Heart left ventricle (tissue), 13 donors: ENCODE results near the gene SLC13A3.

Experiments
- POLR2A ChIP-seq, 2 donors: fragments of 450-650 bp; IDR thresholded peaks; one replicate each; pipeline ENCODE4 v1.6.1; 2017; ENCODE audit warnings: antibody characterized with exemption in 2 of 2, mild to moderate bottlenecking in 2 of 2, moderate library complexity in 2 of 2
- TF ChIP-seq, protein P1 (sequence below), 12 donors: fragments of 200-600 bp; sonication (generic) in 4 of 12; IDR thresholded peaks; one replicate each; pipeline versions ENCODE4 v1.5.0 to v1.8.0; 2018 to 2022; ENCODE audit warnings: antibody characterized with exemption in 12 of 12, mild to moderate bottlenecking in 5 of 12
- donor health status: ischemic (EF 13 %, LVEDD 7.1; RV severe dilation, severe dysfunction).
- donor health status: DM: no; HTN: yes; CAD: no.
- donor health status: DM: no; HTN: no; CAD: no.
- donor health status: ischemic (EF 25% LVEDD 6.9; RV normal size, moderate dysfunction).
- donor health status: ischemic (EF 25% LVEDD 5.7; RV mildly dilated, moderate dysfunction).
- donor health status: ischemic (EF 35%, LVEDD 5.7; RV mildly dilated, moderate dysfunction).
- donor health status: nonischemic (EF 11% LVEDD 7.7; RV severe dilation, severe dysfunction).
- donor health status: DM: yes; HTN: yes; CAD: no.
- donor health status: PGD.
- donor health status: ischemic (EF 29% LVEDD 5.4; RV normal size, mild dysfunction).
- donor health status: nonischemic (EF 23%, LVEDD 6.1; RV moderate dilation, normal function).

DNA sequence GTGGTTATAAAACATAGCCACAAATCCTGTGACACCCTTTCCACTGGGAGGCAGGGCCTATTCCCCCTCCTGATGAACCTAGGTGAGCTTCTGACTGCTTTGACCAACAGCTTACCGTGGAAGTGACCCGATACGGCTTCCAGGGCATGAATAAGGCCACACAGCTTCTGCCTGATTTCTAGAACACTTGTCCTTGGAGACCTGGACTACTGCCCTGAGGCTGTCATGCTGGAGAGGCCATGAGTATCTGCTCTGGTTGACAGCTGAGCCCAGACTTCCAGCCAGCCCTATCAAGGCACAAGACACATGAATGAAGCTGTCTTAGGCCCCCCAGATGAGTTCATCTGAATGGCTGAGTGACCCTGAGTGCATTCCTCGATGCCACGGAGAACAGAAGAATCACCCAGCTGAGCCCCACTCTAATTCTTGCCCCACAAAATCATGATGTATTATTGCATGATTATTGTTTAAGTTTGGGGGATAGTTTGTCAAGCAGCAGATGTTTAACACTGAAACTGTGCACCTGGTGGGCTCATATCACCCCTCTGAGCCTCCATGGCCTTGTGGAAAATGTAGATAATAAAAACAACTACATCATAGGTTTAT, 21.4 kb upstream of the SLC13A3 start:
- TF ChIP-seq, protein P1, sequence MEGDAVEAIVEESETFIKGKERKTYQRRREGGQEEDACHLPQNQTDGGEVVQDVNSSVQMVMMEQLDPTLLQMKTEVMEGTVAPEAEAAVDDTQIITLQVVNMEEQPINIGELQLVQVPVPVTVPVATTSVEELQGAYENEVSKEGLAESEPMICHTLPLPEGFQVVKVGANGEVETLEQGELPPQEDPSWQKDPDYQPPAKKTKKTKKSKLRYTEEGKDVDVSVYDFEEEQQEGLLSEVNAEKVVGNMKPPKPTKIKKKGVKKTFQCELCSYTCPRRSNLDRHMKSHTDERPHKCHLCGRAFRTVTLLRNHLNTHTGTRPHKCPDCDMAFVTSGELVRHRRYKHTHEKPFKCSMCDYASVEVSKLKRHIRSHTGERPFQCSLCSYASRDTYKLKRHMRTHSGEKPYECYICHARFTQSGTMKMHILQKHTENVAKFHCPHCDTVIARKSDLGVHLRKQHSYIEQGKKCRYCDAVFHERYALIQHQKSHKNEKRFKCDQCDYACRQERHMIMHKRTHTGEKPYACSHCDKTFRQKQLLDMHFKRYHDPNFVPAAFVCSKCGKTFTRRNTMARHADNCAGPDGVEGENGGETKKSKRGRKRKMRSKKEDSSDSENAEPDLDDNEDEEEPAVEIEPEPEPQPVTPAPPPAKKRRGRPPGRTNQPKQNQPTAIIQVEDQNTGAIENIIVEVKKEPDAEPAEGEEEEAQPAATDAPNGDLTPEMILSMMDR (IDR thresholded peaks at IDR 0.05) = no peak
- no peak for TF ChIP-seq POLR2A (IDR thresholded peaks at IDR 0.05)
